Left colon (tissue), 2 donors: ENCODE data around the gene TLCD3B. TPM values are rescaled to one million over a fixed set of nuclear protein-coding genes. Genes with fewer than 3 reads are reported as not detected.

Source experiments
- ATAC-seq: fragments of 200-7000 bp; cut with Tn5 transposase; one replicate; pipeline ENCODE4 v1.9.1; 2020; ENCODE audit warnings: mild to moderate bottlenecking, moderate library complexity
- DNase-seq, 2 donors: peaks; one replicate each; pipeline ENCODE4 v3.0.0-alpha.2; 2020
- intact Hi-C, 2 donors: fragments of 100-400 bp; cut with DNase I in 1 of 2; cut with micrococcal nuclease in 1 of 2; formaldehyde crosslinking; loops; one replicate each; pipeline versions ENCODE4 v1.11.2 to v1.14.0; 2022; cut with DNase I, micrococcal nuclease
- total RNA-seq, 2 donors: library from RNA; stranded (reverse); fragmentation: NEBNext Ultra II Directional; extraction: Animal tissue kit (Norgen Biotek cat#: 25700); gene quantifications; one replicate each; pipeline ENCODE4 v1.2.1, GENCODE V29; 2021
- donor health status: DM: no; HTN: no; CAD: no.
- donor health status: DM: yes; HTN: yes; CAD: no.

Gene TLCD3B
- total RNA-seq, 2 donors from 2014 or later = 0.31 TPM; not detected in 1

- ATAC-seq (peak; percentile 95), DNase-seq (peak; percentile 98 to 99)
- intact Hi-C loops = no loop called here
Measured at GRCh38 chr16:29995911-29996765, 34.9 kb downstream of the TLCD3B start, which contains the start of gene INO80E. Gene INO80E, plus strand, starts transcription at chr16:29996241. Its CDS starts 70 bp downstream, at chr16:29996311.

- ATAC-seq = peak; percentile 74
- intact Hi-C loops = no loop called here
- peak; percentile 84 to 90 for DNase-seq
Measured at GRCh38 chr16:29995324-29995910, 35.7 kb downstream of the TLCD3B start, which contains the start of gene HIRIP3. Gene HIRIP3, minus strand, starts transcription at chr16:29995617. Its CDS starts 12 bp downstream, at chr16:29995605.

GRCh38 chr16:29994600-29995323 is 36.3 kb downstream of the TLCD3B start:
- ATAC-seq (peak; percentile 77), DNase-seq (peak; percentile 78 to 87)
- intact Hi-C loops = no loop called here

GRCh38 chr16:29993903-29994599 is 37.0 kb downstream of the TLCD3B start:
- DNase-seq (no peak), ATAC-seq (no peak)
- intact Hi-C loops = no loop called here

GRCh38 chr16:29993191-29993902 is 37.7 kb downstream of the TLCD3B start:
- DNase-seq (peak in 1 of 2 donors; percentile 20), ATAC-seq (no peak)
- intact Hi-C loops = no loop called here

GRCh38 chr16:29992344-29992967 is 38.6 kb downstream of the TLCD3B start:
- intact Hi-C loops = no loop called here
- ATAC-seq (no peak), DNase-seq (no peak)

GRCh38 chr16:29991571-29991904 is 39.5 kb downstream of the TLCD3B start:
- intact Hi-C loops = no loop called here
- no peak for ATAC-seq

GRCh38 chr16:29990883-29991570 is 40.0 kb downstream of the TLCD3B start:
- ATAC-seq (no peak), DNase-seq (no peak)
- intact Hi-C loops = no loop called here

More at GRCh38 chr16:29991571-29991904, 39.5 kb downstream of the TLCD3B start:
- no peak for DNase-seq

GRCh38 chr16:29990034-29990433 is 41.0 kb downstream of the TLCD3B start:
- DNase-seq (no peak), ATAC-seq (peak; percentile 72)
- intact Hi-C loops = no loop called here

- intact Hi-C loops = no loop called here
- DNase-seq = peak in 1 of 2 donors; percentile 40
- peak; percentile 76 for ATAC-seq
Measured at GRCh38 chr16:29989111-29989858, 41.8 kb downstream of the TLCD3B start.

- no peak for DNase-seq
- intact Hi-C loops = no loop called here
- ATAC-seq = no peak
Measured at GRCh38 chr16:29988346-29989075, 42.6 kb downstream of the TLCD3B start.

GRCh38 chr16:29987371-29988085 is 43.5 kb downstream of the TLCD3B start:
- intact Hi-C loops = no loop called here
- no peak for ATAC-seq
- no peak for DNase-seq

GRCh38 chr16:29986931-29987330 is 44.1 kb downstream of the TLCD3B start:
- ATAC-seq (no peak), DNase-seq (no peak)
- intact Hi-C loops = no loop called here

- DNase-seq = no peak
- no peak for ATAC-seq
- intact Hi-C loops = no loop called here
Measured at GRCh38 chr16:29986231-29986630, 44.8 kb downstream of the TLCD3B start.

- intact Hi-C loops = no loop called here
- no peak for DNase-seq
- no peak for ATAC-seq
Measured at GRCh38 chr16:29985271-29985811, 45.7 kb downstream of the TLCD3B start.
